ENCODE measurements around the gene ECM1. TPM values are rescaled to one million over a fixed set of nuclear protein-coding genes. Genes with fewer than 3 reads are reported as not detected.
A peak's percentile ranks its signal among the peaks of the same experiment; 100 is the strongest.

The ECM1 gene
- total RNA-seq, 1 experiment from 2014 or later: 101 TPM

GRCh38 chr1:150558761-150559655 lies 51.1 kb downstream of the ECM1 start:
- no peak for DNase-seq (ENCODE audit: low spot score)

GRCh38 chr1:150559656-150560010 lies 51.7 kb downstream of the ECM1 start:
- DNase-seq (ENCODE audit: low spot score): no peak

GRCh38 chr1:150560011-150560438 lies 52.1 kb downstream of the ECM1 start:
- DNase-seq (ENCODE audit: low spot score): peak; percentile 73

- no peak for DNase-seq (ENCODE audit: low spot score)
Measured at GRCh38 chr1:150560576-150561253, 52.8 kb downstream of the ECM1 start.

GRCh38 chr1:150561254-150561973 lies 53.5 kb downstream of the ECM1 start:
- DNase-seq (ENCODE audit: low spot score): peak; percentile 99

- DNase-seq (ENCODE audit: low spot score): peak; percentile 94
Measured at GRCh38 chr1:150561974-150562445, 54.1 kb downstream of the ECM1 start.

- no peak for DNase-seq (ENCODE audit: low spot score)
Measured at GRCh38 chr1:150562446-150563339, 54.8 kb downstream of the ECM1 start.

Other genes with a start within 250 kb of the ECM1 start
- gene APH1A, start 239.1 kb upstream of the ECM1 start, total RNA-seq (2014; rRNA removed; shearing (Covaris generic)): 197 and 226 TPM in 2 replicates
- 8.8 TPM in 1 of 2 replicates, not detected in the other for gene C1orf54, start 235.3 kb upstream of the ECM1 start, total RNA-seq (2014; rRNA removed; shearing (Covaris generic))
- gene CIART, start 225.6 kb upstream of the ECM1 start, total RNA-seq (2014; rRNA removed; shearing (Covaris generic)): 15.2 and 25.2 TPM in 2 replicates
- gene MRPS21, start 214.2 kb upstream of the ECM1 start, total RNA-seq (2014; rRNA removed; shearing (Covaris generic)): 42.3 and 60.1 TPM in 2 replicates
- 93.1 and 96.8 TPM in 2 replicates for gene PRPF3, start 186.6 kb upstream of the ECM1 start, total RNA-seq (2014; rRNA removed; shearing (Covaris generic))
- 10.9 TPM in 2 replicates for gene RPRD2, start 144.0 kb upstream of the ECM1 start, total RNA-seq (2014; rRNA removed; shearing (Covaris generic))
- 30.0 and 32.1 TPM in 2 replicates for gene TARS2, start 20.7 kb upstream of the ECM1 start, total RNA-seq (2014; rRNA removed; shearing (Covaris generic))
- gene FALEC, start 7.6 kb downstream of the ECM1 start, total RNA-seq (2014; rRNA removed; shearing (Covaris generic)): 0.55 TPM in 1 of 2 replicates, not detected in the other
- gene ADAMTSL4, start 41.3 kb downstream of the ECM1 start, total RNA-seq (2014; rRNA removed; shearing (Covaris generic)): 0.38 and 2.3 TPM in 2 replicates
- gene MCL1, start 71.5 kb downstream of the ECM1 start, total RNA-seq (2014; rRNA removed; shearing (Covaris generic)): 224 and 246 TPM in 2 replicates
- 278 and 287 TPM in 2 replicates for gene ENSA, start 121.5 kb downstream of the ECM1 start, total RNA-seq (2014; rRNA removed; shearing (Covaris generic))
- 10.0 and 11.3 TPM in 2 replicates for gene GOLPH3L, start 189.0 kb downstream of the ECM1 start, total RNA-seq (2014; rRNA removed; shearing (Covaris generic))
- gene HORMAD1, start 212.8 kb downstream of the ECM1 start, total RNA-seq (2014; rRNA removed; shearing (Covaris generic)): not detected in 2 replicates